Rectal smooth muscle tissue (tissue), 1 donor: ENCODE results near the gene LNX1.
"Not testable (repeated sequence)": the region's sequence is repeated elsewhere in the genome, so short reads cannot be mapped to it uniquely, and the experiment has no call there.

Source experiments
- H3K27ac ChIP-seq: one replicate; pipeline ENCODE4 v1.7.0; 2013; ENCODE audit warnings: low read depth, low read length, inconsistent platforms
- H3K27me3 ChIP-seq: one replicate; pipeline ENCODE4 v1.7.0; 2013; ENCODE audit warnings: low read length; ENCODE audit not compliant: control insufficient read depth, insufficient read depth
- H3K36me3 ChIP-seq: one replicate; pipeline ENCODE4 v1.7.0; 2013; ENCODE audit warnings: low read length; ENCODE audit not compliant: control insufficient read depth, insufficient read depth
- H3K4me1 ChIP-seq: one replicate; pipeline ENCODE4 v1.7.0; 2013; ENCODE audit warnings: low read length; ENCODE audit not compliant: control insufficient read depth, insufficient read depth
- H3K4me3 ChIP-seq: one replicate; pipeline ENCODE4 v1.7.0; 2013; ENCODE audit warnings: low read length
- H3K9ac ChIP-seq: one replicate; pipeline ENCODE4 v1.7.0; 2013; ENCODE audit warnings: low read length

The LNX1 gene

GRCh38 chr4:53480909-53481308, 110.4 kb downstream of the LNX1 start:
- H3K9ac ChIP-seq = no peak overlapping the region

GRCh38 chr4:53479736-53480525, 111.4 kb downstream of the LNX1 start:
- H3K4me3 ChIP-seq = no peak overlapping the region
- H3K9ac ChIP-seq = no peak overlapping the region
- no peak overlapping the region for H3K27ac ChIP-seq
- no peaks in the 10 kb centered on the region for H3K36me3 ChIP-seq
- no peaks in the 10 kb centered on the region for H3K4me1 ChIP-seq
- H3K27me3 ChIP-seq = no peaks in the 10 kb centered on the region

More at GRCh38 chr4:53480909-53481308, 110.4 kb downstream of the LNX1 start:
- Histone ChIP-seq H3K27ac (no peak overlapping the region), H3K27me3 (no peaks in the 10 kb centered on the region), H3K36me3 (no peaks in the 10 kb centered on the region), H3K4me3 (no peak overlapping the region), H3K4me1 (no peaks in the 10 kb centered on the region)

- no peak overlapping the region for H3K9ac ChIP-seq
- H3K4me3 ChIP-seq = no peak overlapping the region
- H3K27ac ChIP-seq = no peak overlapping the region
- no peaks in the 10 kb centered on the region for H3K4me1 ChIP-seq
- no peaks in the 10 kb centered on the region for H3K27me3 ChIP-seq
- no peaks in the 10 kb centered on the region for H3K36me3 ChIP-seq
Measured at GRCh38 chr4:53478671-53479456, 112.4 kb downstream of the LNX1 start.

GRCh38 chr4:53477636-53478035, 113.7 kb downstream of the LNX1 start:
- Histone ChIP-seq H3K4me3 (no peak overlapping the region), H3K4me1 (no peaks in the 10 kb centered on the region), H3K27ac (no peak overlapping the region), H3K27me3 (no peaks in the 10 kb centered on the region), H3K9ac (no peak overlapping the region), H3K36me3 (no peaks in the 10 kb centered on the region)

GRCh38 chr4:53477038-53477565, 114.2 kb downstream of the LNX1 start:
- Histone ChIP-seq H3K4me1 (no peaks in the 10 kb centered on the region), H3K36me3 (no peaks in the 10 kb centered on the region), H3K27me3 (no peaks in the 10 kb centered on the region), H3K9ac (no peak overlapping the region), H3K27ac (no peak overlapping the region), H3K4me3 (no peak overlapping the region)

- H3K27me3 ChIP-seq = no peaks in the 10 kb centered on the region
- no peak overlapping the region for H3K4me3 ChIP-seq
- no peak overlapping the region for H3K27ac ChIP-seq
- H3K36me3 ChIP-seq = no peaks in the 10 kb centered on the region
- H3K4me1 ChIP-seq = no peaks in the 10 kb centered on the region
- H3K9ac ChIP-seq = no peak overlapping the region
Measured at GRCh38 chr4:53476232-53477037, 114.9 kb downstream of the LNX1 start.

- H3K36me3 ChIP-seq, H3K27ac ChIP-seq, H3K9ac ChIP-seq, H3K4me1 ChIP-seq, H3K4me3 ChIP-seq, H3K27me3 ChIP-seq: not testable (repeated sequence)
Measured at GRCh38 chr4:53466576-53466975, 124.7 kb downstream of the LNX1 start.

GRCh38 chr4:53465891-53466290, 125.4 kb downstream of the LNX1 start:
- H3K9ac ChIP-seq = no peak overlapping the region
- H3K4me1 ChIP-seq = no peaks in the 10 kb centered on the region
- H3K27me3 ChIP-seq = no peaks in the 10 kb centered on the region
- H3K4me3 ChIP-seq = no peak overlapping the region
- H3K36me3 ChIP-seq = peaks cover 2% of the 10 kb centered on the region
- H3K27ac ChIP-seq = no peak overlapping the region

- no peak overlapping the region for H3K9ac ChIP-seq
- H3K27ac ChIP-seq = no peak overlapping the region
Measured at GRCh38 chr4:53465281-53465680, 126.0 kb downstream of the LNX1 start.

GRCh38 chr4:53463340-53463739, 127.9 kb downstream of the LNX1 start:
- peaks cover 2% of the 10 kb centered on the region for H3K36me3 ChIP-seq
- H3K4me1 ChIP-seq = no peaks in the 10 kb centered on the region
- H3K4me3 ChIP-seq = no peak overlapping the region
- no peaks in the 10 kb centered on the region for H3K27me3 ChIP-seq
- no peak overlapping the region for H3K9ac ChIP-seq
- no peak overlapping the region for H3K27ac ChIP-seq

More at GRCh38 chr4:53465281-53465680, 126.0 kb downstream of the LNX1 start:
- no peaks in the 10 kb centered on the region for H3K27me3 ChIP-seq
- H3K36me3 ChIP-seq = peaks cover 2% of the 10 kb centered on the region
- H3K4me3 ChIP-seq = no peak overlapping the region
- H3K4me1 ChIP-seq = no peaks in the 10 kb centered on the region

- Histone ChIP-seq H3K36me3 (peaks cover 4% of the 10 kb centered on the region), H3K4me3 (no peak overlapping the region), H3K27ac (no peak overlapping the region), H3K9ac (no peak overlapping the region), H3K4me1 (no peaks in the 10 kb centered on the region), H3K27me3 (no peaks in the 10 kb centered on the region)
Measured at GRCh38 chr4:53461244-53461643, 130.0 kb downstream of the LNX1 start.

GRCh38 chr4:53459548-53459947, 131.7 kb downstream of the LNX1 start:
- Histone ChIP-seq H3K36me3 (peaks cover 7% of the 10 kb centered on the region), H3K9ac (no peak overlapping the region), H3K4me3 (no peak overlapping the region), H3K27ac (no peak overlapping the region), H3K4me1 (no peaks in the 10 kb centered on the region), H3K27me3 (no peaks in the 10 kb centered on the region)
